HFFc6 (cell line): ENCODE measurements around the gene SLCO6A1. TPM values are rescaled to one million over a fixed set of nuclear protein-coding genes. Genes with fewer than 3 reads are reported as not detected.

Experiments
- DNase-seq: peaks from one replicate; pipeline ENCODE4 v3.0.0-alpha.2; 2018
- H3K27ac Mint-ChIP-seq: 2 replicates; pipeline ENCODE4 v1.8.0; 2020; ENCODE audit warnings: mild to moderate bottlenecking, mixed read lengths
- H3K27me3 Mint-ChIP-seq: 2 replicates; pipeline ENCODE4 v1.8.0; 2021; ENCODE audit warnings: mild to moderate bottlenecking, moderate library complexity, mixed read lengths; ENCODE audit not compliant: insufficient read depth
- H3K36me3 Mint-ChIP-seq: 2 replicates; pipeline ENCODE4 v1.8.0; 2021; ENCODE audit warnings: low read depth, mixed read lengths
- H3K4me1 Mint-ChIP-seq: 2 replicates; pipeline ENCODE4 v1.8.0; 2020; ENCODE audit warnings: low read depth, mixed read lengths
- H3K4me3 Mint-ChIP-seq: 2 replicates; pipeline ENCODE4 v1.8.0; 2020; ENCODE audit warnings: mild to moderate bottlenecking, moderate library complexity, mixed read lengths
- H3K9me3 Mint-ChIP-seq: 2 replicates; pipeline ENCODE4 v1.8.0; 2020; ENCODE audit warnings: mild to moderate bottlenecking, mixed read lengths
- total RNA-seq, 6 experiments: library from RNA; stranded (reverse); fragmentation: NEBNext Ultra II Directional; extraction: Animal tissue kit (Norgen Biotek cat#: 25700); gene quantifications; 2 replicates in 1 of 6; 3 replicates in 5 of 6; pipeline ENCODE4 v1.2.3, GENCODE V29; 2021
- TF ChIP-seq, protein P1 (sequence below): fragments of 200-600 bp; sonication (generic); IDR thresholded peaks from 2 replicates; pipeline ENCODE4 v1.5.0; 2021; ENCODE audit warnings: antibody characterized with exemption, mild to moderate bottlenecking

SLCO6A1 gene
- total RNA-seq, 6 experiments from 2014 or later, result not detected

DNA sequence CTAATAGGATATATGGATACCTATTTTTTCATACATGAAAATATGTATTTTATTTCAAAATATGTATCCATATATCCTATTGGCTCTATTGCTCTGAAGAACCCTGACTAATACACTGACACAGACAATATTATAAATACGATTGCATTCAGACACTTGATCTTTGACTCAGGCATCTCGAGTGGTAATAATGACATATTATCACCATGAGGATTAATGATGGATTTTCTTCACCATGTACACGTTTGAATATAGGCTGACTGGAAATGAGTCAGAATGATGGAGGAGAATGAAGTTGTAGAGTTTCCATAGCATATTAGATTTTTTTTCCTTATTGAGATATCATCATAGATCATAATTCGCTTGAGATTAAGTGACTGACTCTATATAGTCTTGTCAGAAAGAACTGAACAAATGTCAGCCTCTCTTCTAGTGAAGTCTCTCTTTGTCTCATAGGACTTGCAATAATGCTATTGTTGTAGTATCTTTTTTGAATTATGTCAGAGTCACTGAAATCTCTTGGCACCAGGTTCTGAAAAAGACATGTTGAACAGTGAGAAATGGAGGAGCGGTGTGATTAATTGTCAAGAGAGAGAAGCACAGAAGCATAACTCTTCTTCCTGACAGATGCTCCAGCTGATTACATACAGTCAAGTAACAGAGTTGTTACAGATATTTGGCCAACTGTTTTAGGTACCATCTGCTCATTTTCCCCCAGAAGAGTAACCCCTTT lies 41.4 kb upstream of the SLCO6A1 start:
- Mint-ChIP-seq H3K4me1 (no peaks in the 10 kb centered on the region; the same call in 1 of the 2 replicates), H3K27me3 (peaks cover 9% of the 10 kb centered on the region), H3K27ac (no peak overlapping the region), H3K9me3 (no peaks in the 10 kb centered on the region), H3K4me3 (no peak overlapping the region), H3K36me3 (no peaks in the 10 kb centered on the region)
- TF ChIP-seq, protein P1, sequence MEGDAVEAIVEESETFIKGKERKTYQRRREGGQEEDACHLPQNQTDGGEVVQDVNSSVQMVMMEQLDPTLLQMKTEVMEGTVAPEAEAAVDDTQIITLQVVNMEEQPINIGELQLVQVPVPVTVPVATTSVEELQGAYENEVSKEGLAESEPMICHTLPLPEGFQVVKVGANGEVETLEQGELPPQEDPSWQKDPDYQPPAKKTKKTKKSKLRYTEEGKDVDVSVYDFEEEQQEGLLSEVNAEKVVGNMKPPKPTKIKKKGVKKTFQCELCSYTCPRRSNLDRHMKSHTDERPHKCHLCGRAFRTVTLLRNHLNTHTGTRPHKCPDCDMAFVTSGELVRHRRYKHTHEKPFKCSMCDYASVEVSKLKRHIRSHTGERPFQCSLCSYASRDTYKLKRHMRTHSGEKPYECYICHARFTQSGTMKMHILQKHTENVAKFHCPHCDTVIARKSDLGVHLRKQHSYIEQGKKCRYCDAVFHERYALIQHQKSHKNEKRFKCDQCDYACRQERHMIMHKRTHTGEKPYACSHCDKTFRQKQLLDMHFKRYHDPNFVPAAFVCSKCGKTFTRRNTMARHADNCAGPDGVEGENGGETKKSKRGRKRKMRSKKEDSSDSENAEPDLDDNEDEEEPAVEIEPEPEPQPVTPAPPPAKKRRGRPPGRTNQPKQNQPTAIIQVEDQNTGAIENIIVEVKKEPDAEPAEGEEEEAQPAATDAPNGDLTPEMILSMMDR, result no peak
- no peak for DNase-seq

DNA sequence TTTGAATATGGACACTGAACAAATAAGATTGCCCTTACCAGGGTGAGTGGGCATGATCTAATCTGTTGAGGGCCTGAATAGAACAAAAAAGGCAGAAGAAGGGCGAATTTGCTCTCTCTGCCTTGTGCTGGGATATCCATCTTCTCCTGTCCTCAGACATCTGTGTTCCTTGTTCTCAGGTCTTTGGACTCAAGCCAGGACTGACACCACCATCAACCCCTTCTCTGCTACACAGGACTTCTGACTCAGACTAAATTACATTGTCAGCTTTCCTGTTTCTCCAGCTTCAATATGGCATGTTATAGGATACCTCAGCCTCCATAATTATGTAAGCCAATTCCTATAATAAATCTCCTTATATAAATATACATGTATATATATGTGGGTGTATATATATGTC lies 40.8 kb upstream of the SLCO6A1 start:
- no peaks in the 10 kb centered on the region; the same call in 1 of the 2 replicates for H3K4me1 Mint-ChIP-seq
- H3K27ac Mint-ChIP-seq, result no peak overlapping the region
- no peak overlapping the region for H3K4me3 Mint-ChIP-seq
- TF ChIP-seq, protein P1, result no peak
- DNase-seq, result no peak
- H3K27me3 Mint-ChIP-seq, result peaks cover 9% of the 10 kb centered on the region
- no peaks in the 10 kb centered on the region for H3K36me3 Mint-ChIP-seq
- H3K9me3 Mint-ChIP-seq, result no peaks in the 10 kb centered on the region

DNA sequence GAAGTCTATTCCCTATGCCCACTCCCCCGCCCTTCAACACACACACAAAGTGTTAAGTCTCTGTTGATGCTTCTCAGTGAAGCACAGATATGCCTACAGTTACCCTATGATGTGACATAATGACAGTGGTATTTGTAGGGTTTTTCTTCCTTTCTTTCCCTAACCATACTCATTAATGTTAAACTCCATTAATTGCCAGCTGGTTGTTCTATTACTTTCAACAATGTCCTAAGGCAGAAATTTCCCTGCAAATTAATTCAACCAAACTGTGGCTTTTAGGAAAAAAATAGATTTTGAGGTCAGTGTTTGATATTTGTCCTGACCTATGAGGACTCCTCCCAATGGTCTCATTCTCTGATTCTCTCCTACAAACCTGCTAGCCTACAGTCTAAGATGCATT lies 38.2 kb upstream of the SLCO6A1 start:
- TF ChIP-seq, protein P1, result no peak
- Mint-ChIP-seq H3K4me1 (no peaks in the 10 kb centered on the region; the same call in 1 of the 2 replicates), H3K27me3 (peaks cover 9% of the 10 kb centered on the region), H3K27ac (no peak overlapping the region), H3K9me3 (no peaks in the 10 kb centered on the region), H3K36me3 (no peaks in the 10 kb centered on the region), H3K4me3 (no peak overlapping the region)
- no peak for DNase-seq

DNA sequence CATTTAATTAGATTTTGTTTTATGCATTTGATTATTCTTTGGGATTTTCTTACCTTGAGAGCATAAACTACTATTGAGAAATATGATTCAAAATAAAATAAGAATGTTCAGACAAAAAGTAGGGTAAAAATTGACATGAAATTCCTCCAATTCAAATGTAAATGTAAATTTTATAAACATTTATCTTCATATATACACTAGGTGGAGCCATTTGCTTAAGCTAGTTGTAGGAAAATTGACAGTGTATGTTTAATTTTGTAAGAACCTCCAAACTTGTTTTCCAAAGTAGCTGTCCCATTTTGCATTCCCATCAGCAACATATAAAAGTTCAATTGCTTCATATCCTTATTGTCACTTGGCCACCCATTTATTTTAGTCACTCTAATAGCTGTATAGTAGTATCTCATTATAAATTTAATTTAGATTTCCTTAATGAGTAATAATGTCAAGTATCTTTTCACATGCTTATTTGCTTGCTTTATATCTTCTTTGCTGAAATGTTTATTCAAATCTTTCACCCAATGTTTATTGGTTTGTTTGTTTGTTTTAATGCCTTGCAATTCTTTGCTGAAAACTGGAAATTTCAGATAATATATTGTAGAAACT lies 37.6 kb upstream of the SLCO6A1 start:
- Mint-ChIP-seq H3K27ac (no peak overlapping the region), H3K4me1 (no peaks in the 10 kb centered on the region; the same call in 1 of the 2 replicates), H3K9me3 (no peaks in the 10 kb centered on the region), H3K36me3 (no peaks in the 10 kb centered on the region), H3K4me3 (no peak overlapping the region), H3K27me3 (peaks cover 9% of the 10 kb centered on the region)
- DNase-seq, result no peak
- TF ChIP-seq, protein P1, result peak; percentile 77

GRCh38 chr5:102532123-102532522 lies 33.3 kb upstream of the SLCO6A1 start:
- Mint-ChIP-seq H3K36me3 (no peaks in the 10 kb centered on the region), H3K9me3 (no peaks in the 10 kb centered on the region), H3K27ac (no peak overlapping the region), H3K4me3 (no peak overlapping the region), H3K4me1 (no peaks in the 10 kb centered on the region), H3K27me3 (peaks cover 3% of the 10 kb centered on the region; the same call in 1 of the 2 replicates)
- no peak for DNase-seq
- TF ChIP-seq, protein P1, result no peak
